Body of pancreas (tissue), 4 donors: ENCODE results near the gene YWHAE.

Source experiments
- POLR2A ChIP-seq, 3 donors: fragments of 450-650 bp; IDR thresholded peaks; one replicate each; pipeline ENCODE4 v1.6.1; 2016; ENCODE audit warnings: antibody characterized with exemption in 3 of 3, mild to moderate bottlenecking in 2 of 3
- TF ChIP-seq, protein P1 (sequence below), 7 experiments: fragments of 450-650 bp in 4 of 7; fragments of 200-600 bp in 3 of 7; sonication (generic) in 3 of 7; IDR thresholded peaks; one replicate each; pipeline ENCODE4 v1.5.1; 2016 to 2019; ENCODE audit warnings: antibody characterized with exemption in 7 of 7

DNA sequence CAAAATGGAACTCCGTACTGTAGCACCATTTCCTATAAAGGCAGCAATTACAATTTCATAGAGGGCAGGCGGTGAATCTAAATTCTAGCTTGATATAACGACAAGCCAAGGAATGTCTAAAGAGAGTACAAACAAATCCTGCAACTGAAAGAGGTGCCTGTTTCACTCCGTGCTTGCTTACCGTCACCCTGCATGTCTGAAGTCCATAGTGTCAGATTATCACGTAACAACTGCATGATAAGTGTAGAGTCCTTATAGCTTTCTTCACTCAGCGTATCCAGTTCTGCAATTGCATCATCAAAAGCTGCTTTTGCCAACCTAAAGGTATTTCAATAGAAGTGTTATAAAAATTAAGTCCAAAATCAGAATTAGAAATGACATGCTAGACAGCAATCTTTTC lies 46.0 kb downstream of the YWHAE start:
- TF ChIP-seq, protein P1, sequence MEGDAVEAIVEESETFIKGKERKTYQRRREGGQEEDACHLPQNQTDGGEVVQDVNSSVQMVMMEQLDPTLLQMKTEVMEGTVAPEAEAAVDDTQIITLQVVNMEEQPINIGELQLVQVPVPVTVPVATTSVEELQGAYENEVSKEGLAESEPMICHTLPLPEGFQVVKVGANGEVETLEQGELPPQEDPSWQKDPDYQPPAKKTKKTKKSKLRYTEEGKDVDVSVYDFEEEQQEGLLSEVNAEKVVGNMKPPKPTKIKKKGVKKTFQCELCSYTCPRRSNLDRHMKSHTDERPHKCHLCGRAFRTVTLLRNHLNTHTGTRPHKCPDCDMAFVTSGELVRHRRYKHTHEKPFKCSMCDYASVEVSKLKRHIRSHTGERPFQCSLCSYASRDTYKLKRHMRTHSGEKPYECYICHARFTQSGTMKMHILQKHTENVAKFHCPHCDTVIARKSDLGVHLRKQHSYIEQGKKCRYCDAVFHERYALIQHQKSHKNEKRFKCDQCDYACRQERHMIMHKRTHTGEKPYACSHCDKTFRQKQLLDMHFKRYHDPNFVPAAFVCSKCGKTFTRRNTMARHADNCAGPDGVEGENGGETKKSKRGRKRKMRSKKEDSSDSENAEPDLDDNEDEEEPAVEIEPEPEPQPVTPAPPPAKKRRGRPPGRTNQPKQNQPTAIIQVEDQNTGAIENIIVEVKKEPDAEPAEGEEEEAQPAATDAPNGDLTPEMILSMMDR (IDR thresholded peaks at IDR 0.05) = no peak
- TF ChIP-seq POLR2A (IDR thresholded peaks at IDR 0.05) = no peak
